Measurements from ENCODE around the gene HGF. TPM values are rescaled to one million over a fixed set of nuclear protein-coding genes. Genes with fewer than 3 reads are reported as not detected.

The HGF gene
- total RNA-seq, 1 donor from 2014 or later: not detected

- H3K27me3 ChIP-seq (ENCODE audit: control insufficient read depth, insufficient read depth, low read length): no peaks in the 10 kb centered on the region
- no peak for DNase-seq (ENCODE audit: low read depth)
- H3K36me3 ChIP-seq (ENCODE audit: control insufficient read depth, insufficient read depth, low read length): no peaks in the 10 kb centered on the region
- TF ChIP-seq CTCF (IDR thresholded peaks at IDR 0.05; ENCODE audit: insufficient read depth, low read length, poor library complexity, severe bottlenecking): no peak
- no peak overlapping the region for H3K4me3 ChIP-seq (ENCODE audit: low read depth, low read length)
Measured at GRCh38 chr7:81684033-81684432, 85.8 kb downstream of the HGF start.

DNA sequence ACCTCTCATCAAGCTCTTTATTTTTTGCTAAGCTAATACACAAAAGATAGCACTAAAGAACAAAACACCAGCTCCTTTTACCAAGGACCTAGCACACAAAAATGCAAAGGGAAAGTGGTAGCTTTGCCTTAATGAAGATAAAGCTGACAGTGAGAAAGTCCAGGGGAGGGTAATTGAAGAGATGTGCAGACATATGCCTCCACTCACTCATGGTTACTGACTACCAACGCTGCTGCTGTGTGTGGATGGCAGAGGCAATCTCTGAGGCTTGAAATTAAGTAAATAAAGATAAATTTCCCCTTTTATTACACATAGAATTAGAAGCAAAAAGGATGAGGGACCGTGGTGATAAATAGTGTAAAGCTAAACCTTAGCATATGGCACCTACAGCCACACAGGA lies 87.0 kb downstream of the HGF start:
- no peaks in the 10 kb centered on the region for H3K27me3 ChIP-seq (ENCODE audit: control insufficient read depth, insufficient read depth, low read length)
- no peak for DNase-seq (ENCODE audit: low read depth)
- H3K4me3 ChIP-seq (ENCODE audit: low read depth, low read length): no peak overlapping the region
- no peaks in the 10 kb centered on the region for H3K36me3 ChIP-seq (ENCODE audit: control insufficient read depth, insufficient read depth, low read length)
- TF ChIP-seq CTCF (IDR thresholded peaks at IDR 0.05; ENCODE audit: insufficient read depth, low read length, poor library complexity, severe bottlenecking): no peak

- H3K36me3 ChIP-seq (ENCODE audit: control insufficient read depth, insufficient read depth, low read length): no peaks in the 10 kb centered on the region
- DNase-seq (ENCODE audit: low read depth): no peak
- H3K27me3 ChIP-seq (ENCODE audit: control insufficient read depth, insufficient read depth, low read length): no peaks in the 10 kb centered on the region
- no peak for TF ChIP-seq CTCF (IDR thresholded peaks at IDR 0.05; ENCODE audit: insufficient read depth, low read length, poor library complexity, severe bottlenecking)
- H3K4me3 ChIP-seq (ENCODE audit: low read depth, low read length): no peak overlapping the region
Measured at GRCh38 chr7:81680120-81680519, 89.7 kb downstream of the HGF start.

GRCh38 chr7:81676813-81677212 lies 93.0 kb downstream of the HGF start:
- Histone ChIP-seq H3K4me3 (ENCODE audit: low read depth, low read length) (no peak overlapping the region), H3K27me3 (ENCODE audit: control insufficient read depth, insufficient read depth, low read length) (no peaks in the 10 kb centered on the region), H3K36me3 (ENCODE audit: control insufficient read depth, insufficient read depth, low read length) (no peaks in the 10 kb centered on the region)
- no peak for DNase-seq (ENCODE audit: low read depth)
- no peak for TF ChIP-seq CTCF (IDR thresholded peaks at IDR 0.05; ENCODE audit: insufficient read depth, low read length, poor library complexity, severe bottlenecking)

DNA sequence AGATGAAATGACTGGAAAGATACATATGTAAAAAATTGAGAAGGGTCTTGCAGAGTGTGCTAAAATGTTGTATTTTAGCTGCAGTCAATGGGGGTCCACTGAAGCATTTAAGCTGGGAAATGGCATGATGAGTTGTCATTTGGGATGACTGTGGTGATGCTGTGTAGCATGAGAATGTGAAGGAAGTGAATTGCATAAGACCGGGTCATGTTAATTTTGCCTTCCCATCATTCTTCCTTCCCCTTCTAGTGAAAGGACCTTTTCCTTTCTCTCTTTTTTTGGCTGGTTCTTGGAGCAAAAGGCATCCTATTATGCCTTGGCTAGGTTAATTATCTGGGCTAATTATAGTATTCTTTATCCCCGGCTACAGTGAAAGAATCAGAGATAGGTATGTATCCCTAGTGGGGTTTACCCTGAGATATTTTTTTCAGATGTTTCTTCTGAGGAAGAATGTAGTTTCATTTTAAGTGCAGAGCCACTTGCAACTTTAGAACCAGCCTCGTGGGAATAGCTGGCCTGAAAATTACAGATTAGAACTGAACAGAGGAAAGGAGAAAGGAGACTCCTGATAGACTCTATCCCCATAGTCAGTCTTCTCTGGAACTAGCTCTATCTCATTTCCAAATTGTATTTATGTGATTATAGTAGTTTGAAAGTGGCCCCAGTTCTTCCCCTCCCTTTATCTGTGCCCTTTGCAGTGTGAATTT lies 93.6 kb downstream of the HGF start:
- Histone ChIP-seq H3K27me3 (ENCODE audit: control insufficient read depth, insufficient read depth, low read length) (no peaks in the 10 kb centered on the region), H3K4me3 (ENCODE audit: low read depth, low read length) (no peak overlapping the region), H3K36me3 (ENCODE audit: control insufficient read depth, insufficient read depth, low read length) (no peaks in the 10 kb centered on the region)
- DNase-seq (ENCODE audit: low read depth): no peak
- TF ChIP-seq CTCF (IDR thresholded peaks at IDR 0.05; ENCODE audit: insufficient read depth, low read length, poor library complexity, severe bottlenecking): no peak

- no peak overlapping the region for H3K4me3 ChIP-seq (ENCODE audit: low read depth, low read length)
- no peak for TF ChIP-seq CTCF (IDR thresholded peaks at IDR 0.05; ENCODE audit: insufficient read depth, low read length, poor library complexity, severe bottlenecking)
Measured at GRCh38 chr7:81674431-81674830, 95.4 kb downstream of the HGF start.

More at GRCh38 chr7:81674431-81674830, 95.4 kb downstream of the HGF start:
- DNase-seq (ENCODE audit: low read depth): no peak
- Histone ChIP-seq H3K27me3 (ENCODE audit: control insufficient read depth, insufficient read depth, low read length) (no peaks in the 10 kb centered on the region), H3K36me3 (ENCODE audit: control insufficient read depth, insufficient read depth, low read length) (no peaks in the 10 kb centered on the region)

Measured in kidney epithelial cell (primary cell).